GM12872 (cell line): ENCODE results near the gene DNAH11.

Experiments used
- CTCF ChIP-seq: IDR thresholded peaks from 3 replicates; pipeline ENCODE4 v1.5.1; 2011; ENCODE audit warnings: low read depth, mild to moderate bottlenecking, low read length, moderate library complexity; ENCODE audit not compliant: insufficient read depth

DNAH11 gene

GRCh38 chr7:21544303-21544656 is 1.4 kb downstream of the DNAH11 start:
- no peak for TF ChIP-seq CTCF

- TF ChIP-seq CTCF: no peak
Observed at GRCh38 chr7:21544715-21545114, 1.9 kb downstream of the DNAH11 start.

- TF ChIP-seq CTCF: no peak
Observed at GRCh38 chr7:21547501-21547900, 4.7 kb downstream of the DNAH11 start.

- no peak for TF ChIP-seq CTCF
Observed at GRCh38 chr7:21548491-21548890, 5.7 kb downstream of the DNAH11 start.

DNA sequence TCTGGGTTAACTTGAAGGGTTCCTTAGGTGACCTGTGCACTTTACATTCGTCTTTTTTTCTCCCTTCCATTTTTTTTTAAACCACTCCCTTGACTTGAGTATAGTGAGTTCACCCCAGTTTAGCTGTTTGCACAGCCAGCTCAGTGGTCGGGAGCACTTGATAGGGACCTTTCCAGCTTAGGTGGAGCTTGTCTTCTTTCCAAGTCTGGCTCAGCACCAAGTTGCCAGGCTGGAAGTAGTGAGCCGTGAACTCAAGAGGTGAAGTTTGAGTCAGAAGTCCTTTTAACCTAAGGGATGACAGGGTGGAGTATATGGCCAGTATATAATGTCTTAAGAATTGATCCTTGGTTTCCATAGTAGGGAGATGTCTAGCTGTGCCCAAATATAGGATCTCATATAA is 7.2 kb downstream of the DNAH11 start:
- no peak for TF ChIP-seq CTCF

- TF ChIP-seq CTCF: no peak
Observed at GRCh38 chr7:21550821-21551531, 8.1 kb downstream of the DNAH11 start.

- no peak for TF ChIP-seq CTCF
Observed at GRCh38 chr7:21562385-21562784, 19.5 kb downstream of the DNAH11 start.
